Hepatocyte (in vitro differentiated cells): ENCODE results near the gene TEKT4. TPM values are rescaled to one million over a fixed set of nuclear protein-coding genes. Genes with fewer than 3 reads are reported as not detected.
"Not testable (repeated sequence)": the region's sequence is repeated elsewhere in the genome, so short reads cannot be mapped to it uniquely, and the experiment has no call there.

Source experiments
- DNase-seq: peaks from one replicate; pipeline ENCODE4 v3.0.0-alpha.2; 2016; ENCODE audit warnings: low spot score
- H2AFZ ChIP-seq: fragments of 200-600 bp; sonication (generic); 2 replicates; pipeline ENCODE4 v1.6.0; 2016; ENCODE audit warnings: antibody characterized with exemption, mild to moderate bottlenecking
- H3K27ac ChIP-seq: fragments of 200-600 bp; sonication (generic); 2 replicates; pipeline ENCODE4 v1.5.1; 2016; ENCODE audit warnings: mild to moderate bottlenecking
- H3K27me3 ChIP-seq: fragments of 200-600 bp; sonication (generic); 2 replicates; pipeline ENCODE4 v1.6.1; 2016
- H3K36me3 ChIP-seq: fragments of 200-600 bp; sonication (generic); replicated peaks from 2 replicates; pipeline ENCODE4 v1.5.1; 2016; ENCODE audit warnings: low read depth; ENCODE audit not compliant: insufficient read depth
- H3K4me1 ChIP-seq: fragments of 200-600 bp; sonication (generic); 2 replicates; pipeline ENCODE4 v1.5.1; 2016; ENCODE audit warnings: mild to moderate bottlenecking, moderate library complexity; ENCODE audit not compliant: insufficient read depth
- H3K4me2 ChIP-seq: fragments of 200-600 bp; sonication (generic); 2 replicates; pipeline ENCODE4 v1.6.0; 2016
- H3K4me3 ChIP-seq: fragments of 200-600 bp; sonication (generic); 2 replicates; pipeline ENCODE4 v1.5.1; 2016; ENCODE audit warnings: mild to moderate bottlenecking
- H3K79me2 ChIP-seq: fragments of 200-600 bp; sonication (generic); 2 replicates; pipeline ENCODE4 v1.6.0; 2017; ENCODE audit warnings: mild to moderate bottlenecking
- H3K9me2 ChIP-seq: fragments of 200-600 bp; sonication (generic); replicated peaks from 2 replicates; pipeline ENCODE4 v1.6.0; 2017; ENCODE audit warnings: mild to moderate bottlenecking; ENCODE audit not compliant: insufficient read depth
- H3K9me3 ChIP-seq: fragments of 200-600 bp; sonication (generic); 2 replicates; pipeline ENCODE4 v1.5.1; 2016; ENCODE audit warnings: low read depth, mild to moderate bottlenecking
- H4K20me1 ChIP-seq: fragments of 200-600 bp; sonication (generic); 2 replicates; pipeline ENCODE4 v1.6.0; 2016; ENCODE audit warnings: mild to moderate bottlenecking; ENCODE audit not compliant: insufficient read depth, poor library complexity, severe bottlenecking
- CTCF ChIP-seq: fragments of 200-600 bp; sonication (generic); IDR thresholded peaks from 2 replicates; pipeline ENCODE4 v1.5.1; 2016; ENCODE audit warnings: antibody characterized with exemption, mild to moderate bottlenecking; ENCODE audit not compliant: poor library complexity
- EZH2 ChIP-seq: fragments of 200-600 bp; sonication (generic); IDR thresholded peaks from 2 replicates; pipeline ENCODE4 v1.6.1; 2016; ENCODE audit warnings: antibody characterized with exemption, mild to moderate bottlenecking, borderline replicate concordance
- EZH2phosphoT487 ChIP-seq: fragments of 200-600 bp; sonication (generic); IDR thresholded peaks from one replicate; pipeline ENCODE4 v1.6.1; 2018; ENCODE audit warnings: antibody characterized with exemption, mild to moderate bottlenecking, low read depth, moderate library complexity; ENCODE audit not compliant: unreplicated experiment, severe bottlenecking
- WGBS: methylation state at CpG from one replicate; pipeline ENCODE4 v1.1.6; 2016; ENCODE audit warnings: low lambda C conversion rate; ENCODE audit errors: missing lambda C conversion rate; 5-methylcytosine and 5-hydroxymethylcytosine counted together
- polyA plus RNA-seq: library from polyadenylated mRNA; unstranded; fragments of >200 nt; fragmentation: Nextera tagmentation; extraction: Ambion mirVana; gene quantifications from 2 replicates; pipeline ENCODE4 v1.2.1, GENCODE V29; 2016
- total RNA-seq: library from RNA; depleted of rRNA; stranded (reverse); fragments of >200 nt; gene quantifications from 2 replicates; pipeline ENCODE4 v1.2.3, GENCODE V29; 2014

Gene TEKT4
- total and polyA plus RNA-seq, 2 experiments from 2014 or later, result not detected

- Histone ChIP-seq H3K27me3 (no peaks in the 10 kb centered on the region), H3K4me2 (no peak overlapping the region), H2AFZ (no peak overlapping the region), H3K9me2 (no peaks in the 10 kb centered on the region), H3K9me3 (no peaks in the 10 kb centered on the region), H3K4me3 (no peak overlapping the region), H3K4me1 (no peaks in the 10 kb centered on the region), H3K36me3 (no peaks in the 10 kb centered on the region), H3K27ac (no peak overlapping the region), H4K20me1 (no peaks in the 10 kb centered on the region), H3K79me2 (no peaks in the 10 kb centered on the region)
- DNase-seq, result no peak
- 93% methylated on average over 53 of the region's 60 CpGs for WGBS
- TF ChIP-seq EZH2phosphoT487, result no peak
- no peak for TF ChIP-seq CTCF
- TF ChIP-seq EZH2, result no peak
Measured at GRCh38 chr2:94861308-94862152, 9.7 kb upstream of the TEKT4 start.

- not testable (repeated sequence) for H3K9me2 ChIP-seq, H2AFZ ChIP-seq, H3K4me3 ChIP-seq, DNase-seq, H3K36me3 ChIP-seq, H3K79me2 ChIP-seq, H3K27me3 ChIP-seq, H3K27ac ChIP-seq, H3K4me2 ChIP-seq, H3K9me3 ChIP-seq, H4K20me1 ChIP-seq, H3K4me1 ChIP-seq
- WGBS, result 84% methylated on average over 17 of the region's 17 CpGs
Measured at GRCh38 chr2:94862903-94863302, 8.3 kb upstream of the TEKT4 start.

GRCh38 chr2:94869131-94869530, 2.1 kb upstream of the TEKT4 start:
- H3K9me2 ChIP-seq, result no peaks in the 10 kb centered on the region
- TF ChIP-seq CTCF (no peak), EZH2 (no peak), EZH2phosphoT487 (no peak)
- no peaks in the 10 kb centered on the region for H4K20me1 ChIP-seq
- H3K36me3 ChIP-seq, result no peaks in the 10 kb centered on the region
- H3K9me3 ChIP-seq, result no peaks in the 10 kb centered on the region
- WGBS, result 74% methylated on average over 4 of the region's 4 CpGs
- H3K4me3 ChIP-seq, result no peak overlapping the region
- H3K27ac ChIP-seq, result no peak overlapping the region
- no peaks in the 10 kb centered on the region for H3K79me2 ChIP-seq
- no peak overlapping the region for H3K4me2 ChIP-seq
- H3K27me3 ChIP-seq, result no peaks in the 10 kb centered on the region
- no peak for DNase-seq
- no peak overlapping the region for H2AFZ ChIP-seq
- no peaks in the 10 kb centered on the region for H3K4me1 ChIP-seq

GRCh38 chr2:94869552-94870439, 1.4 kb upstream of the TEKT4 start:
- Histone ChIP-seq H3K79me2 (no peaks in the 10 kb centered on the region), H3K27me3 (no peaks in the 10 kb centered on the region), H3K4me1 (no peaks in the 10 kb centered on the region), H3K9me3 (no peaks in the 10 kb centered on the region), H3K4me3 (no peak overlapping the region), H3K36me3 (no peaks in the 10 kb centered on the region), H4K20me1 (no peaks in the 10 kb centered on the region), H3K4me2 (no peak overlapping the region), H2AFZ (no peak overlapping the region), H3K27ac (no peak overlapping the region), H3K9me2 (no peaks in the 10 kb centered on the region)
- 80% methylated on average over 18 of the region's 22 CpGs for WGBS
- no peak for DNase-seq
- TF ChIP-seq EZH2phosphoT487 (no peak), CTCF (no peak), EZH2 (no peak)
